Measurements from ENCODE around the gene DNAAF8. TPM values are rescaled to one million over a fixed set of nuclear protein-coding genes. Genes with fewer than 3 reads are reported as not detected.

Gene DNAAF8
- total RNA-seq, 1 experiment from 2014 or later: 2.8 TPM

DNA sequence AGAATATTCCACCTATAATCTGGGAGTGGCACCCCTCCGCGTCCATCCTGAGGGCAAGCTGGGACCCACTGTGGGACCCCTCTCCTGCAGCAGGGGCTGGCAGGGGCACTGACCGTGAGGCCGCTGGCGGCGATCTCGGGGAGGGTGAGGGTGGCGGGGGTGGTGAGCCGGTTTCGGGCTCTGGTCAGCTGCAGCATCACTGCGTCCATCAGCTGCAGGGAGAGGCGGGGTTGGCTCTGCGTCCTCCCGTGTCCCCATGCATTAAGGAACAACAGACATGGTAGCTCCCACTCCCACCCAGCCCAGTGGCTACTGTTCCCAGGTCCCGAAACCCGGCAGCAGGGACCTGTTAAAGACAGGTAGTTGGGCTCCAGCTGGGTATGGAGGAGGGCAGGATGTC lies 64.1 kb downstream of the DNAAF8 start:
- H3K9me3 ChIP-seq: no peaks in the 10 kb centered on the region
- H3K27me3 ChIP-seq: no peaks in the 10 kb centered on the region
- no peak overlapping the region for H3K4me3 ChIP-seq
- no peak for DNase-seq
- H3K36me3 ChIP-seq: no peaks in the 10 kb centered on the region

Other genes starting within 250 kb of the DNAAF8 start
- gene CDIP1, start 195.8 kb upstream of the DNAAF8 start, total RNA-seq (2014; rRNA removed; shearing (Covaris generic); ENCODE audit: low replicate concordance): 4.0 and 8.8 TPM in 2 replicates
- gene C16orf96, start 178.2 kb upstream of the DNAAF8 start, total RNA-seq (2014; rRNA removed; shearing (Covaris generic); ENCODE audit: low replicate concordance): not detected in 2 replicates
- gene UBALD1, start 119.6 kb upstream of the DNAAF8 start, total RNA-seq (2014; rRNA removed; shearing (Covaris generic); ENCODE audit: low replicate concordance): 18.7 and 29.4 TPM in 2 replicates
- gene MGRN1, start 109.7 kb upstream of the DNAAF8 start, total RNA-seq (2014; rRNA removed; shearing (Covaris generic); ENCODE audit: low replicate concordance): 8.3 and 13.8 TPM in 2 replicates
- gene NUDT16L1, start 41.0 kb upstream of the DNAAF8 start, total RNA-seq (2014; rRNA removed; shearing (Covaris generic); ENCODE audit: low replicate concordance): 61.9 and 65.8 TPM in 2 replicates
- gene ANKS3, start 266 bp upstream of the DNAAF8 start, total RNA-seq (2014; rRNA removed; shearing (Covaris generic); ENCODE audit: low replicate concordance): 23.6 and 25.8 TPM in 2 replicates
- 10.4 and 13.3 TPM in 2 replicates for gene ZNF500, start 32.6 kb downstream of the DNAAF8 start, total RNA-seq (2014; rRNA removed; shearing (Covaris generic); ENCODE audit: low replicate concordance)
- not detected in 2 replicates for gene SEPTIN12, start 53.8 kb downstream of the DNAAF8 start, total RNA-seq (2014; rRNA removed; shearing (Covaris generic); ENCODE audit: low replicate concordance)
- not detected in 2 replicates for gene SMIM22, start 60.8 kb downstream of the DNAAF8 start, total RNA-seq (2014; rRNA removed; shearing (Covaris generic); ENCODE audit: low replicate concordance)
- gene ROGDI, start 68.1 kb downstream of the DNAAF8 start, total RNA-seq (2014; rRNA removed; shearing (Covaris generic); ENCODE audit: low replicate concordance): 7.7 and 29.1 TPM in 2 replicates
- gene GLYR1, start 112.8 kb downstream of the DNAAF8 start, total RNA-seq (2014; rRNA removed; shearing (Covaris generic); ENCODE audit: low replicate concordance): 44.6 and 45.2 TPM in 2 replicates
- 27.3 and 27.7 TPM in 2 replicates for gene UBN1, start 112.9 kb downstream of the DNAAF8 start, total RNA-seq (2014; rRNA removed; shearing (Covaris generic); ENCODE audit: low replicate concordance)
- gene PPL, start 202.6 kb downstream of the DNAAF8 start, total RNA-seq (2014; rRNA removed; shearing (Covaris generic); ENCODE audit: low replicate concordance): 0.07 and 0.36 TPM in 2 replicates
- gene SEC14L5, start 223.8 kb downstream of the DNAAF8 start, total RNA-seq (2014; rRNA removed; shearing (Covaris generic); ENCODE audit: low replicate concordance): not detected in 2 replicates

Data from MG63 (cell line).